AG08395 (cell line): ENCODE results near the gene DNAJC17.

Experiments used
- DNase-seq: peaks from one replicate; pipeline ENCODE4 v3.0.0; 2012; ENCODE audit warnings: mixed read lengths, low spot score

DNAJC17 gene

GRCh38 chr15:40766906-40767837 lies 40.1 kb downstream of the DNAJC17 start:
- peak; percentile 29 for DNase-seq

GRCh38 chr15:40766194-40766815 lies 41.0 kb downstream of the DNAJC17 start:
- DNase-seq = peak; percentile 40

GRCh38 chr15:40764629-40765103 lies 42.6 kb downstream of the DNAJC17 start:
- no peak for DNase-seq

GRCh38 chr15:40763801-40764628 lies 43.3 kb downstream of the DNAJC17 start, which contains the start of gene GCHFR:
Gene GCHFR (plus strand): TSS chr15:40764068. CDS start chr15:40764181, 113 bp downstream.
- DNase-seq = peak; percentile 80

GRCh38 chr15:40762919-40763800 lies 44.1 kb downstream of the DNAJC17 start:
- peak; percentile 26 for DNase-seq

GRCh38 chr15:40759961-40760360 lies 47.3 kb downstream of the DNAJC17 start:
- DNase-seq = no peak

- no peak for DNase-seq
These were observed 50.3 kb downstream of the DNAJC17 start for GRCh38 chr15:40756938-40757337.

GRCh38 chr15:40755812-40756208 lies 51.5 kb downstream of the DNAJC17 start:
- DNase-seq = no peak

- DNase-seq = peak; percentile 97
These were observed 52.1 kb downstream of the DNAJC17 start, which contains the start of gene RMDN3 for GRCh38 chr15:40754883-40755811. Gene RMDN3 (minus strand): TSS chr15:40755254. CDS start chr15:40754783, 471 bp downstream.

GRCh38 chr15:40754574-40754882 lies 52.7 kb downstream of the DNAJC17 start:
- DNase-seq = peak; percentile 17

- DNase-seq = no peak
These were observed 55.5 kb downstream of the DNAJC17 start for GRCh38 chr15:40751745-40752144.

GRCh38 chr15:40750885-40751284 lies 56.4 kb downstream of the DNAJC17 start:
- no peak for DNase-seq

GRCh38 chr15:40749151-40749630 lies 58.1 kb downstream of the DNAJC17 start:
- DNase-seq = no peak

- DNase-seq = no peak
These were observed 59.3 kb downstream of the DNAJC17 start for GRCh38 chr15:40747685-40748631.

- peak; percentile 15 for DNase-seq
These were observed 60.3 kb downstream of the DNAJC17 start for GRCh38 chr15:40746916-40747418.

GRCh38 chr15:40744815-40745152 lies 62.5 kb downstream of the DNAJC17 start:
- no peak for DNase-seq

- peak; percentile 77 for DNase-seq
These were observed 63.1 kb downstream of the DNAJC17 start for GRCh38 chr15:40743921-40744814.
